HG03175 (cell line): ENCODE results near the gene PSMD12.
A peak's percentile ranks its signal among the peaks of the same experiment; 100 is the strongest.
"Not testable (repeated sequence)": the region's sequence is repeated elsewhere in the genome, so short reads cannot be mapped to it uniquely, and the experiment has no call there.

Experiments
- ATAC-seq: cut with Tn5 transposase; IDR thresholded peaks from one replicate; pipeline ENCODE4 v1.9.1; 2021; ENCODE audit warnings: mild to moderate bottlenecking, moderate library complexity; ENCODE audit not compliant: unreplicated experiment

The PSMD12 gene

GRCh38 chr17:67366193-67367157, at the start of gene PSMD12:
PSMD12 (minus strand) TSS chr17:67366577; CDS start chr17:67366519, 58 bp downstream.
- ATAC-seq = peak; percentile 93

GRCh38 chr17:67415291-67415690, 48.9 kb upstream of the PSMD12 start:
- no peak for ATAC-seq

- no peak for ATAC-seq
Measured at GRCh38 chr17:67414559-67414958, 48.2 kb upstream of the PSMD12 start.

GRCh38 chr17:67414130-67414529, 47.8 kb upstream of the PSMD12 start:
- ATAC-seq = no peak

- ATAC-seq = no peak
Measured at GRCh38 chr17:67413388-67413787, 47.0 kb upstream of the PSMD12 start.

GRCh38 chr17:67412941-67413340, 46.6 kb upstream of the PSMD12 start:
- ATAC-seq = no peak

GRCh38 chr17:67412032-67412431, 45.7 kb upstream of the PSMD12 start:
- no peak for ATAC-seq

GRCh38 chr17:67411397-67411796, 45.0 kb upstream of the PSMD12 start:
- no peak for ATAC-seq

GRCh38 chr17:67408455-67408830, 42.1 kb upstream of the PSMD12 start:
- not testable (repeated sequence) for ATAC-seq

- ATAC-seq = no peak
Measured at GRCh38 chr17:67403483-67403882, 37.1 kb upstream of the PSMD12 start.

GRCh38 chr17:67403065-67403464, 36.7 kb upstream of the PSMD12 start:
- no peak for ATAC-seq

- no peak for ATAC-seq
Measured at GRCh38 chr17:67401598-67402504, 35.5 kb upstream of the PSMD12 start.

GRCh38 chr17:67401106-67401505, 34.7 kb upstream of the PSMD12 start:
- ATAC-seq = no peak

- ATAC-seq = no peak
Measured at GRCh38 chr17:67400193-67400592, 33.8 kb upstream of the PSMD12 start.

GRCh38 chr17:67399676-67400075, 33.3 kb upstream of the PSMD12 start:
- no peak for ATAC-seq

GRCh38 chr17:67393809-67394397, 27.5 kb upstream of the PSMD12 start:
- ATAC-seq = no peak

GRCh38 chr17:67392111-67392510, 25.7 kb upstream of the PSMD12 start:
- no peak for ATAC-seq

GRCh38 chr17:67390646-67391361, 24.4 kb upstream of the PSMD12 start:
- ATAC-seq = peak; percentile 82

- ATAC-seq = no peak
Measured at GRCh38 chr17:67390006-67390645, 23.7 kb upstream of the PSMD12 start.

GRCh38 chr17:67388986-67389385, 22.6 kb upstream of the PSMD12 start:
- no peak for ATAC-seq
